Transverse colon (tissue), 4 donors: ENCODE results near the gene TH.

Source experiments
- EP300 ChIP-seq: sonication (generic); formaldehyde crosslinking; IDR thresholded peaks from one replicate; pipeline ENCODE4 v1.6.1; 2017; ENCODE audit warnings: antibody characterized with exemption, low read depth
- POLR2A ChIP-seq: fragments of 450-650 bp; IDR thresholded peaks from one replicate; pipeline ENCODE4 v1.6.1; 2016; ENCODE audit warnings: antibody characterized with exemption, mild to moderate bottlenecking, moderate library complexity
- POLR2AphosphoS5 ChIP-seq, 3 donors: sonication (generic); formaldehyde crosslinking; IDR thresholded peaks; one replicate each; pipeline ENCODE4 v1.6.1; 2016; ENCODE audit warnings: antibody characterized with exemption in 3 of 3
- TF ChIP-seq, protein P1 (sequence below), 5 experiments: fragments of 200-600 bp in 3 of 5; fragments of 450-650 bp in 2 of 5; sonication (generic) in 3 of 5; IDR thresholded peaks; 1 replicate in 2 of 5; 2 replicates in 3 of 5; pipeline ENCODE4 v1.5.1; 2016 to 2017; ENCODE audit warnings: antibody characterized with exemption in 5 of 5, inconsistent platforms in 3 of 5, mild to moderate bottlenecking in 2 of 5, moderate library complexity in 1 of 5

DNA sequence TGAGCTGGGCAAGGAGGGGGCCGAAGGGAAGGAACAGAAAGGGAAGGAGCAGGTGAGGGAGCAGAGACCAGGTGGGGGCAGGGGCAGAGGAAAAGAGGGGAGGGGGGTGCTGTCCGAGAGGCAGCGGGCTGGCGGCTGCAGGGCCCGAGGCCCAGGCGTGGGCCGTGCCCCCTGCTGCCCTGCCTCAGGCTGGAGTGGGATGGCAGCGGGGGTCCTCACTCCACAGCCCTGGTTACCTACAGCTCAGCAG is 34.7 kb downstream of the TH start:
- TF ChIP-seq POLR2AphosphoS5 (IDR thresholded peaks at IDR 0.05) (no peak), POLR2A (no peak), EP300 (no peak)
- TF ChIP-seq, protein P1, sequence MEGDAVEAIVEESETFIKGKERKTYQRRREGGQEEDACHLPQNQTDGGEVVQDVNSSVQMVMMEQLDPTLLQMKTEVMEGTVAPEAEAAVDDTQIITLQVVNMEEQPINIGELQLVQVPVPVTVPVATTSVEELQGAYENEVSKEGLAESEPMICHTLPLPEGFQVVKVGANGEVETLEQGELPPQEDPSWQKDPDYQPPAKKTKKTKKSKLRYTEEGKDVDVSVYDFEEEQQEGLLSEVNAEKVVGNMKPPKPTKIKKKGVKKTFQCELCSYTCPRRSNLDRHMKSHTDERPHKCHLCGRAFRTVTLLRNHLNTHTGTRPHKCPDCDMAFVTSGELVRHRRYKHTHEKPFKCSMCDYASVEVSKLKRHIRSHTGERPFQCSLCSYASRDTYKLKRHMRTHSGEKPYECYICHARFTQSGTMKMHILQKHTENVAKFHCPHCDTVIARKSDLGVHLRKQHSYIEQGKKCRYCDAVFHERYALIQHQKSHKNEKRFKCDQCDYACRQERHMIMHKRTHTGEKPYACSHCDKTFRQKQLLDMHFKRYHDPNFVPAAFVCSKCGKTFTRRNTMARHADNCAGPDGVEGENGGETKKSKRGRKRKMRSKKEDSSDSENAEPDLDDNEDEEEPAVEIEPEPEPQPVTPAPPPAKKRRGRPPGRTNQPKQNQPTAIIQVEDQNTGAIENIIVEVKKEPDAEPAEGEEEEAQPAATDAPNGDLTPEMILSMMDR (IDR thresholded peaks at IDR 0.05): no peak
